ENCODE measurements around the gene IP6K3.
A peak's percentile ranks its signal among the peaks of the same experiment; 100 is the strongest.

Gene IP6K3

DNA sequence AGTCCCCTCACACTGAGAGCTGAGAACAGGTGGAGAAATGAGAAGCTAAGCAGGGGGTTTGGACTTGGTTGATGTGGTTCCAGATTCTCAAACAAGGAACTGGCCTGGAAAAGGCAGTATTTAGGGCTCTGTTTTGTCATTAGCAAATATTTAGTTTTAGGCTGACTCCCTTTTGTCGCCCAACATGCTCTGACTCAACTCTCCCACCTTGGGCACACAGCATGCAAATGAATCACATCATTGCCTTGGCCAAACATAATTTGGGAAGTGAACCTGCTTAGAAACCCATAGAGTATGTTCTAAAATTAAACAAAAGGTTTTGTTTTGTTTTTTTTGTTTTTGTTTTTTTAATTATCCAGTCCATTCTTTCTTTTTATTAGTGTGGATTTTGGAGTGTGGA is 25.7 kb downstream of the IP6K3 start:
- no peak for DNase-seq

GRCh38 chr6:33719326-33719987 is 27.2 kb downstream of the IP6K3 start:
- DNase-seq: no peak

- DNase-seq: no peak
Measured at GRCh38 chr6:33718713-33719112, 28.0 kb downstream of the IP6K3 start.

DNA sequence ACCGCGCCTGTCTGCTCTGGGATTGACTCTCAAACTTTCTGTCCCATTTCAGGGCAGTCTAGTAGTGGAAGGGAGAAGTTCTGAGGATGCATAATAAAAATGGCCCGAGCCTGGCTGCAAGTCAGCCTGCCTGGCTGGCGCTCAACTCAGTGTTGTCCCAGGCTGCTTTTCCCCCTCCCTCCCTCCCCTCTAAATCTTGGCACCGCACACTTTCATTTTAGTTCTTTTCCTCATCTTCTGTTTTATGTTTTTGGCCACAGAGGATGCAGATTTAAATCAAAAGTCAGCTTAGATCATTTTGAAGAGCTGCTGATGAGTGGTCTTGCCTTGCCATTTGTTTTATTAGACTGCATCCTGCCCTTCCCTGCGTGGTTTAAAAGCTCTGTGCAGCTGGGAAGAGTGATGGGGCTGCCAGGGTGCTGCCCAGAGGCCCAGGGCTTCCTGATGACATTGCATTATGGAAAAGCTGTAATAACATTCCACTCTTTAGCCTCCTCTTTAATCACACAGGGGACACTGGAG is 28.7 kb downstream of the IP6K3 start:
- no peak for DNase-seq

- DNase-seq: no peak
Measured at GRCh38 chr6:33716890-33717632, 29.6 kb downstream of the IP6K3 start.

GRCh38 chr6:33716379-33716778 is 30.3 kb downstream of the IP6K3 start:
- no peak for DNase-seq

GRCh38 chr6:33714385-33715040 is 32.2 kb downstream of the IP6K3 start:
- DNase-seq: no peak

- DNase-seq: no peak
Measured at GRCh38 chr6:33713786-33714185, 32.9 kb downstream of the IP6K3 start.

DNA sequence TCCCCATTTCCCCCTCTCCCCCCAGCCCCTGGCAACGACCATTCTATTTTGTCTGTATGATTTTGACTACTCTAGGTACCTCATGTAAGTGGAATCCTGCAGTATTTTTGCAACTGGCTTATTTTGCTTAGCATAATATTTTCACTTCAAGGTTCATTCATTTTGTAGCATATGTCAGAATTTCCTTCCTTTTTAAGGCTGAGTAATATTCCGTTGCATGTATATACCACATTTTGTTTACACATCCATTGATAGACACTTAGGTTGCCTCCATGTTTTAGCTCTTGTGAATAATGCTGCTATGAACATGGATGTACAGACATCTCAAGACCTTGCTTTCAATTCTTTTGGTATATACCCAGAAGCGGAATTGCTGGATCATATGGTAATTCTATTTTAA is 33.8 kb downstream of the IP6K3 start:
- no peak for DNase-seq

- peak; percentile 95 for DNase-seq
Measured at GRCh38 chr6:33711140-33712129, 35.3 kb downstream of the IP6K3 start, which contains the start of gene UQCC2. Gene UQCC2 (minus strand): TSS chr6:33711700. CDS start chr6:33711686, 14 bp downstream.

DNA sequence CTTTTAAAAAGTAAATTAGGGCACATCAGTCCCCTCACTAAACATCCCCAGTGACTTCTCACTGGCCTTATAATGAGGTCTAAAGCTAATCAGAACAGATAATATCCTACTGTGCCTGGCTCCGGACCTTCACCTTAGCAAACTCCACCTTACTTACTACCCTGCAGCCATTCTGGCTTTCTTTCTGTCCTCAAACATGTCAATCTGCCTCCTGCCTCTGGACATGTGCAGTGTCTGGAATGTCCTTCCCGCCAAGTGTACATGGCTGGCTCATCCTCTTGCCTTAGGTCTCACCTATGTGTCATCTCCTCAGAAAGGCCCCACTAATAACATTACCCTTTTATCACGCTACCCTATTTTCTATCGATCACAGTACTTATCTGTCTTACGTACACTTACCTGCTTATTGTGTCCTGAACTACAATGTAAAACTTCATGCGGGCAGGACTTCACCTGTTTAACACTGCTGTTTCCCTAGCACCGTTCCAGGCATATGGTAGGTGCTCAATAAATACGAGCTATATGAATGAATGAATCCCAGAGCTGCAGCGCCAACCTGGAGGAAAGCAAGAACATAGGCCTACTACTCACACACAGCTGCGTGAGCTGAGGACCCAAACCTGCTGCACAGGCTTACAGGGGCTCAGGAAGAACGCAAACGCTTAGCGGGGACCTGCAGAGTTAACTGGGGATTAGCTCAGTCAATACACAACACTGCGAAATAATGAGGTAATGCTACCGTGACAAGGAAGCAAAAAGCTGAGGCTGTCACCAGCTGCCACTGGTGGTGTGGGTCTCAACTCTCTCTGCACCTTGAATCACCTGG is 36.2 kb downstream of the IP6K3 start:
- DNase-seq: no peak

GRCh38 chr6:33709605-33710295 is 37.0 kb downstream of the IP6K3 start:
- no peak for DNase-seq

DNA sequence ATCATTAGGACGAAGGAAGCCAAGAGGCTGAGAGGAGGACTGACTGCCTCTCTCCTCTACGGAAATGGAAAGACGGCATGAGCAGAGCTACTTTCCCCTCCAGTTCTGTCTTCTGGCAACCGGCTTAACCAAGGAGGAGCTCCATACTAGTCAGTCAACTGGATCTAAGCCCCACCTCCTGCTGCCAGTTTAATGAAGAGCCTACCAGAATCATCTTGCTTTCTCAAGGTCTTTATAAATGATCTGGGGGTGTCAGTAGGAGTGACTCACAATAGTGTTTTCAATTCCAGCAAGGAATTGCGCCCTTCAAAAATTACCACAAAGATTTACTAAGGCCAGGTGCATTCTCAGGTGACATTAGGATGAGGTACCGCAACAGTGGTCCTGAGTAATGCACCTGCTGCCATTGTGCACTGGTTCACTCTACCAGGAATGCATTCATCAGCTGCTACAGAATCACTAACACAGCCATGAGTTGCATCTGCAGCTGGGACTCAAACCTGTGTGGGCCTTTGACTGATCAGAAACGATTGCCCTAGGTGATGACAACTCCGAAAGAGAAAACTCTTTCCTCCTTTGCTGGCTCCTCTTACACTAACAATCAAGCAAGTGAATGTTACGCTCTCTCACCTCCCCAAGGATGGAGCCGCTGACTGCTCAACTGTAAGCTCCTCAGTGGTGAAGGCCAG is 38.0 kb downstream of the IP6K3 start:
- no peak for DNase-seq

GRCh38 chr6:33707771-33708170 is 38.9 kb downstream of the IP6K3 start:
- no peak for DNase-seq

DNA sequence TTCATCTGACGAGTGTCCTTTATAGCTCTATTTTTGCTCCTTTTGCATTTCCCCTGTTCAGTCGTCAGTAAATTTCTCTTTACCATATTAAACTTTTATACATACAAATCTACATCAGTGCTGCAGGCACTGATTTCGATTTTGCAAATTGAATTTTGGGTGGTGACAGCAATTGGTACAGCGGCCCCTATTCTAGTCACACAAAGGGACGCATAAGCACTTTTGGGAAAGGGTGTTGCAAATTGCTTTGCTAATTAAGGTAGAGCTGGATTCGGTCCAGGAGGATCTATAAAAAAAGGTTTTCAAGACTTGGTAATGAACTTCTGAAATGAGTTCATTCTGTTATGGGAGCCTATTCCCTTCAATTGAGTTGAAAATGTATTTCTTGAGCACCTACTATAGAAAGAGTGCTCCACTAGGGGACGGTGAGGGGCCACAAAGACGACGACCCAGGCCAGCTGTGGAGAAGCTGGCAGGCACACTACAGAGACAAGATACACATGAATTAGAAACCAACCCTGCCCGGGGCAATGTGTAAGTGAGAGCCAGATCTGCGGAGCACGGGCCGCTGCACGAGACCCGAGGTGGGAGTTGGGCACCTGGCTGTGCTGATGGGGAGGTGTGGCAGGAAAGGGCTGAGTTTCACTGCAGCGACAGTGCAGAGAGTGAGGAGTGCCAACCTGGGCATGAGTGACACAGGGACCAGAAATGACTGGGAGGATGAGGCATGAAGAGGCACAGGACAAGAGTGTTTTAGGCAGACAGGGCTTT is 40.6 kb downstream of the IP6K3 start:
- no peak for DNase-seq

GRCh38 chr6:33705268-33705885 is 41.3 kb downstream of the IP6K3 start:
- no peak for DNase-seq

DNA sequence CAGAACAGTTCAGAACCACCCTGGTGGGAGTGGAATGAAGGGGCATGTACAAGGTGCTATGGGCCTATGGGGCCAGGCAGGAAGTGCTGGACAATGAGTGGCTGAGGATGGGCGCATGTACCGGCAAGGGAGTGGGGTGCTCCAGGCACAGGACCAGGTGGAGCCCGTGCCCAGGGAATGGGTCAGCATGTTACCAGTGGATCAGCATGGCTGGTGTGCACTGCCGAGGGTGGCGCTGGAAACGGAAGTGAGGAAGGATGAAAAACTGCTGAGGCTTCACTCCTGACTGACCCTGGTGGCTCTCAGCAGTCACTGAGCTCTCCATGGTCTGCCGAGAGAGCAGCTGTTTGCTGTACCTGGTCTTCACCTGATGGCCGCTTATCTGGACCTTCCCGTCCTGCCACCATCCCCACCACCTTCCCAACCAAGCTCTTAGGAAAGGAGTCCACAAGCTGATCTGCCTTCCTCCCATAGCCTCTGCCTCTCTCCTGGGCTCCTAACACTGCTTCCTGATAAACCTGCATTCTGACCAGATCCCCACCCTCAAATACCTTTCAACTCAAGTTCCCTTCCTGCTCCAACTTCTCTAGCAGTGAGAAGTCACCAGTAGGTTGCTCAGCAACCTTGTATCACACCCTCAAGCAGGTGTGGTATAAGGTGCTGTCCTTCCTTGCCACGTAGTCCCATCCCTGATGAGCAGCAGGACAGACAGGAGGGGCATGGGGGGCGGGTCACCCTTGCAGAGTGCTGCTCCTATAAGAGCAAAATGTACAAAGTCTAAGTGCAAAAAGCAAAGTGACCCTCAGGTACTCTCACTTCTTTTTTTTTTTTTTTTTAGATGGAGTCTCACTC is 42.3 kb downstream of the IP6K3 start:
- DNase-seq: no peak
